Transverse colon (tissue), 4 donors: ENCODE measurements around the gene DDO. TPM values are rescaled to one million over a fixed set of nuclear protein-coding genes. Genes with fewer than 3 reads are reported as not detected.

ENCODE experiments used
- DNase-seq: peaks from one replicate; pipeline ENCODE4 v3.0.0-alpha.2; 2019
- H3K27ac ChIP-seq, 4 donors: fragments of 200-600 bp; sonication (generic); 2 replicates each; pipeline ENCODE4 v1.5.1; 2016 to 2018; ENCODE audit warnings: inconsistent platforms in 4 of 4
- H3K27me3 ChIP-seq: fragments of 200-600 bp; sonication (generic); 2 replicates; pipeline ENCODE4 v1.5.1; 2017; ENCODE audit warnings: inconsistent platforms
- H3K36me3 ChIP-seq, 4 donors: fragments of 200-600 bp; sonication (generic); 2 replicates each; pipeline ENCODE4 v1.5.1; 2017 to 2019; ENCODE audit warnings: inconsistent platforms in 4 of 4
- H3K4me1 ChIP-seq, 4 donors: fragments of 200-600 bp; sonication (generic); 2 replicates each; pipeline ENCODE4 v1.5.1; 2017 to 2020; ENCODE audit warnings: inconsistent platforms in 4 of 4
- H3K4me3 ChIP-seq, 4 donors: fragments of 200-600 bp; sonication (generic); 1 replicate in 1 of 4; 2 replicates in 3 of 4; pipeline versions ENCODE4 v1.5.1 to v1.6.1; 2017 to 2019; ENCODE audit warnings: inconsistent platforms in 4 of 4
- H3K9me3 ChIP-seq, 2 donors: fragments of 200-600 bp; sonication (generic); 2 replicates each; pipeline ENCODE4 v1.5.1; 2017 to 2019; ENCODE audit warnings: inconsistent platforms in 2 of 2
- CTCF ChIP-seq, 5 experiments: fragments of 200-600 bp in 3 of 5; fragments of 450-650 bp in 2 of 5; sonication (generic) in 3 of 5; IDR thresholded peaks; 1 replicate in 2 of 5; 2 replicates in 3 of 5; pipeline ENCODE4 v1.5.1; 2016 to 2017; ENCODE audit warnings: antibody characterized with exemption in 5 of 5, inconsistent platforms in 3 of 5, mild to moderate bottlenecking in 2 of 5, moderate library complexity in 1 of 5
- EP300 ChIP-seq: sonication (generic); formaldehyde crosslinking; IDR thresholded peaks from one replicate; pipeline ENCODE4 v1.6.1; 2017; ENCODE audit warnings: antibody characterized with exemption, low read depth
- POLR2A ChIP-seq: fragments of 450-650 bp; IDR thresholded peaks from one replicate; pipeline ENCODE4 v1.6.1; 2016; ENCODE audit warnings: antibody characterized with exemption, mild to moderate bottlenecking, moderate library complexity
- POLR2AphosphoS5 ChIP-seq, 3 donors: sonication (generic); formaldehyde crosslinking; IDR thresholded peaks; one replicate each; pipeline ENCODE4 v1.6.1; 2016; ENCODE audit warnings: antibody characterized with exemption in 3 of 3
- WGBS, 2 donors: methylation state at CpG; one replicate each; pipeline ENCODE4 v1.1.5; 2018; ENCODE audit warnings: low coverage in 1 of 2; 5-methylcytosine and 5-hydroxymethylcytosine counted together
- in situ Hi-C, 4 donors: fragments of 200-750 bp; cut with MboI; loops; one replicate each; pipeline versions ENCODE4 v1.15.0 to v1.15.1; 2017; ENCODE audit warnings: low sequenced_read_pairs in 3 of 4, low pct_ligation_motif_present in 1 of 4, low pct_unique_long_range_greater_than_20kb in 1 of 4
- intact Hi-C: fragments of 100-400 bp; cut with DNase I; formaldehyde crosslinking; loops from one replicate; pipeline ENCODE4 v1.15.1; 2023; ENCODE audit warnings: low total_unique reads
- total RNA-seq, 4 donors: library from RNA; depleted of rRNA; stranded (reverse); fragments of >200 nt; gene quantifications; one replicate each; pipeline ENCODE4 v1.1.0, GENCODE V29; 2016

The DDO gene
- total RNA-seq, 4 donors from 2014 or later, result 0.95 to 21.9 (median 1.2) TPM; not detected in 1

- Histone ChIP-seq H3K4me1 (no peaks in the 10 kb centered on the region), H3K36me3 (no peaks in the 10 kb centered on the region), H3K27me3 (no peaks in the 10 kb centered on the region), H3K9me3 (no peaks in the 10 kb centered on the region), H3K4me3 (no peak overlapping the region), H3K27ac (no peak overlapping the region)
- in situ Hi-C loops (no loop called here), intact Hi-C loops (no loop called here)
- TF ChIP-seq POLR2A (no peak), POLR2AphosphoS5 (IDR thresholded peaks at IDR 0.05) (no peak), EP300 (no peak), CTCF (IDR thresholded peaks at IDR 0.05) (no peak)
- DNase-seq, result no peak
- WGBS, 2 donors, result 58 to 62% methylated on average over 4 of the region's 4 CpGs
Measured at GRCh38 chr6:110448846-110449540, 33.6 kb upstream of the DDO start.

GRCh38 chr6:110447761-110448160 lies 32.4 kb upstream of the DDO start:
- no peak overlapping the region for H3K4me3 ChIP-seq
- H3K4me1 ChIP-seq, result no peaks in the 10 kb centered on the region
- intact Hi-C loops (no loop called here), in situ Hi-C loops (no loop called here)
- no peaks in the 10 kb centered on the region for H3K36me3 ChIP-seq
- H3K27me3 ChIP-seq, result no peaks in the 10 kb centered on the region
- H3K9me3 ChIP-seq, result no peaks in the 10 kb centered on the region
- TF ChIP-seq POLR2A (no peak), POLR2AphosphoS5 (IDR thresholded peaks at IDR 0.05) (no peak), EP300 (no peak), CTCF (IDR thresholded peaks at IDR 0.05) (no peak)
- DNase-seq, result no peak
- WGBS, 2 donors, result 94 to 97% methylated on average over 3 of the region's 3 CpGs
- no peak overlapping the region for H3K27ac ChIP-seq

GRCh38 chr6:110446405-110446804 lies 31.0 kb upstream of the DDO start:
- H3K36me3 ChIP-seq, result no peaks in the 10 kb centered on the region
- no peaks in the 10 kb centered on the region for H3K4me1 ChIP-seq
- H3K27ac ChIP-seq, result no peak overlapping the region
- intact Hi-C loops, result no loop called here
- no peak for DNase-seq
- 73 to 74% methylated on average over 4 of the region's 4 CpGs for WGBS, 2 donors
- no peak for TF ChIP-seq CTCF (IDR thresholded peaks at IDR 0.05)
- no peak overlapping the region for H3K4me3 ChIP-seq
- H3K9me3 ChIP-seq, result no peaks in the 10 kb centered on the region
- in situ Hi-C loops, result no loop called here
- no peaks in the 10 kb centered on the region for H3K27me3 ChIP-seq

- no peak overlapping the region for H3K27ac ChIP-seq
- no peak for DNase-seq
- no peaks in the 10 kb centered on the region for H3K9me3 ChIP-seq
- H3K36me3 ChIP-seq, result no peaks in the 10 kb centered on the region
- H3K4me1 ChIP-seq, result no peaks in the 10 kb centered on the region
- WGBS, 2 donors, result 81 to 89% methylated on average over 3 to 4 of the region's 4 CpGs
- H3K27me3 ChIP-seq, result no peaks in the 10 kb centered on the region
- in situ Hi-C loops (no loop called here), intact Hi-C loops (no loop called here)
- TF ChIP-seq EP300 (no peak), POLR2AphosphoS5 (IDR thresholded peaks at IDR 0.05) (no peak), CTCF (IDR thresholded peaks at IDR 0.05) (no peak), POLR2A (no peak)
- H3K4me3 ChIP-seq, result no peak overlapping the region
Measured at GRCh38 chr6:110440026-110440425, 24.7 kb upstream of the DDO start.
